GM12873 (cell line): ENCODE results near the gene LRIT1.

Source experiments
- CTCF ChIP-seq: IDR thresholded peaks from 2 replicates; pipeline ENCODE4 v1.5.1; 2012; ENCODE audit warnings: low read depth, mild to moderate bottlenecking, moderate library complexity, low read length, control low read depth; ENCODE audit not compliant: insufficient read depth; ENCODE audit errors: missing control alignments

Gene LRIT1

GRCh38 chr10:84194424-84195043 is 46.8 kb downstream of the LRIT1 start, which contains the start of gene CDHR1:
Gene CDHR1, plus strand, starts transcription at chr10:84194537. Its CDS starts 224 bp downstream, at chr10:84194761.
- TF ChIP-seq CTCF = no peak

GRCh38 chr10:84193846-84194423 is 47.4 kb downstream of the LRIT1 start:
- no peak for TF ChIP-seq CTCF

- no peak for TF ChIP-seq CTCF
Measured at GRCh38 chr10:84193327-84193726, 48.0 kb downstream of the LRIT1 start.

GRCh38 chr10:84191106-84191505 is 50.2 kb downstream of the LRIT1 start:
- TF ChIP-seq CTCF = no peak

- no peak for TF ChIP-seq CTCF
Measured at GRCh38 chr10:84190621-84191020, 50.7 kb downstream of the LRIT1 start.

- TF ChIP-seq CTCF = no peak
Measured at GRCh38 chr10:84188815-84189214, 52.5 kb downstream of the LRIT1 start.

- no peak for TF ChIP-seq CTCF
Measured at GRCh38 chr10:84185526-84186175, 55.7 kb downstream of the LRIT1 start.
